K562 (cell line): Measurements from ENCODE around the gene HYAL3. TPM values are rescaled to one million over a fixed set of nuclear protein-coding genes. Genes with fewer than 3 reads are reported as not detected.
A peak's percentile ranks its signal among the peaks of the same experiment; 100 is the strongest.

Source experiments
- ARID2 ChIP-seq: fragments of 450-650 bp; IDR thresholded peaks from 2 replicates; pipeline ENCODE4 v1.6.1; 2017; ENCODE audit warnings: antibody characterized with exemption, mild to moderate bottlenecking
- ATF7 ChIP-seq: fragments of 450-650 bp; IDR thresholded peaks from 2 replicates; pipeline ENCODE4 v1.7.1; 2014; ENCODE audit warnings: mild to moderate bottlenecking, moderate library complexity
- BCLAF1 ChIP-seq, 2 experiments: fragments of 450-650 bp in 1 of 2; IDR thresholded peaks; 2 replicates each; pipeline ENCODE4 v1.6.1; 2011 to 2017; ENCODE audit warnings: low read depth in 2 of 2, antibody characterized with exemption in 1 of 2, borderline replicate concordance in 1 of 2, low read length in 1 of 2, mild to moderate bottlenecking in 1 of 2, mixed read lengths in 1 of 2; ENCODE audit not compliant: control insufficient read depth in 1 of 2
- BDP1 ChIP-seq: IDR thresholded peaks from 3 replicates; pipeline ENCODE4 v1.6.1; 2011; ENCODE audit not compliant: insufficient read length, insufficient read depth
- GABPB1 ChIP-seq: sonication (generic); formaldehyde crosslinking; IDR thresholded peaks from 2 replicates; pipeline ENCODE4 v1.8.0; 2022; ENCODE audit warnings: mild to moderate bottlenecking, missing genetic modification reagents
- TAF1 ChIP-seq: IDR thresholded peaks from 2 replicates; pipeline ENCODE4 v1.6.1; 2011; ENCODE audit warnings: mild to moderate bottlenecking, low read length, moderate library complexity; ENCODE audit not compliant: insufficient read depth, control insufficient read depth, severe bottlenecking; ENCODE audit errors: extremely low read depth
- TBP ChIP-seq: optimal IDR thresholded peaks from 2 replicates; pipeline ENCODE3; 2011; ENCODE audit warnings: low read depth, low read length, improper control_type of control experiment
- TOE1 ChIP-seq, 2 experiments: fragments of 450-650 bp in 1 of 2; sonication (generic) in 1 of 2; formaldehyde crosslinking in 1 of 2; IDR thresholded peaks; 2 replicates each; pipeline versions ENCODE4 v1.7.1 to v1.8.0; 2016 to 2022; ENCODE audit warnings: borderline replicate concordance in 2 of 2, mild to moderate bottlenecking in 2 of 2, antibody characterized with exemption in 1 of 2, inconsistent platforms in 1 of 2, low read depth in 1 of 2, missing genetic modification reagents in 1 of 2, moderate library complexity in 1 of 2
- ZKSCAN8 ChIP-seq: fragments of 200-800 bp; sonication (Bioruptor generic); IDR thresholded peaks from 2 replicates; pipeline ENCODE4 v1.6.1; 2016; ENCODE audit warnings: missing genetic modification characterization, missing compliant biosample characterization
- polyA plus RNA-seq, 8 experiments: library from polyadenylated mRNA; depleted of rRNA in 4 of 8; stranded (reverse) in 5 of 8; unstranded in 3 of 8; fragments of >200 nt; fragmentation: Nextera tagmentation in 2 of 8; fragmentation: Illumina TruSeq in 1 of 8; extraction: Ambion mirVana in 2 of 8; extraction: Trizol in 1 of 8; gene quantifications; 2 replicates each; pipeline versions ENCODE4 v1.2.1 to v1.2.3, GENCODE V29; 2011 to 2014; ENCODE audit warnings: inconsistent platforms in 1 of 8, missing spikeins in 1 of 8
- total RNA-seq, 7 experiments: library from RNA; depleted of rRNA in 6 of 7; stranded (reverse); fragments of >200 nt in 6 of 7; fragmentation: Illumina TruSeq in 2 of 7; extraction: Trizol in 2 of 7; gene quantifications; 2 replicates each; pipeline versions ENCODE4 v1.2.1 to v1.2.3, GENCODE V29; 2011 to 2021; ENCODE audit warnings: low replicate concordance in 1 of 7
- TF ChIP-seq, protein P1 (sequence below): sonication (generic); formaldehyde crosslinking; IDR thresholded peaks from 2 replicates; pipeline ENCODE4 v1.8.0; 2022; ENCODE audit warnings: missing genetic modification reagents, mild to moderate bottlenecking, borderline replicate concordance
- TF ChIP-seq, protein P2 (sequence below): fragments of 450-650 bp; IDR thresholded peaks from 2 replicates; pipeline ENCODE4 v1.6.1; 2016; ENCODE audit warnings: low read depth

Gene HYAL3
- total and polyA plus RNA-seq, 9 of the 15 experiments (the other 6 are each of a cell fraction or from before 2014, with no cell fraction given) = 0.38 to 9.1 (median 6.8) TPM

GRCh38 chr3:50340448-50341329, 41.5 kb upstream of the HYAL3 start, which contains the start of gene RASSF1 (continued):
- TF ChIP-seq ARID2 (no peak), TOE1 (IDR thresholded peaks at IDR 0.05; ENCODE audit: borderline replicate concordance) (no peak), TOE1 (CRISPR knock-in tag; IDR thresholded peaks at IDR 0.05; ENCODE audit: borderline replicate concordance, low read depth) (no peak), GABPB1 (CRISPR knock-in tag) (peak; percentile 30; the same call in 1 of the 2 replicates), TBP (peak; percentile 48), BDP1 (no peak), ATF7 (0 out of 2 replicates have a peak, but pooled peaks have one; percentile 9), ZKSCAN8 (CRISPR knock-in tag) (no peak), BCLAF1 (IDR thresholded peaks at IDR 0.05; ENCODE audit: borderline replicate concordance in 1 of 2, control insufficient read depth in 1 of 2, low read depth in 2 of 2, low read length in 1 of 2) (no peak), TAF1 (no peak)
- TF ChIP-seq, protein P1, sequence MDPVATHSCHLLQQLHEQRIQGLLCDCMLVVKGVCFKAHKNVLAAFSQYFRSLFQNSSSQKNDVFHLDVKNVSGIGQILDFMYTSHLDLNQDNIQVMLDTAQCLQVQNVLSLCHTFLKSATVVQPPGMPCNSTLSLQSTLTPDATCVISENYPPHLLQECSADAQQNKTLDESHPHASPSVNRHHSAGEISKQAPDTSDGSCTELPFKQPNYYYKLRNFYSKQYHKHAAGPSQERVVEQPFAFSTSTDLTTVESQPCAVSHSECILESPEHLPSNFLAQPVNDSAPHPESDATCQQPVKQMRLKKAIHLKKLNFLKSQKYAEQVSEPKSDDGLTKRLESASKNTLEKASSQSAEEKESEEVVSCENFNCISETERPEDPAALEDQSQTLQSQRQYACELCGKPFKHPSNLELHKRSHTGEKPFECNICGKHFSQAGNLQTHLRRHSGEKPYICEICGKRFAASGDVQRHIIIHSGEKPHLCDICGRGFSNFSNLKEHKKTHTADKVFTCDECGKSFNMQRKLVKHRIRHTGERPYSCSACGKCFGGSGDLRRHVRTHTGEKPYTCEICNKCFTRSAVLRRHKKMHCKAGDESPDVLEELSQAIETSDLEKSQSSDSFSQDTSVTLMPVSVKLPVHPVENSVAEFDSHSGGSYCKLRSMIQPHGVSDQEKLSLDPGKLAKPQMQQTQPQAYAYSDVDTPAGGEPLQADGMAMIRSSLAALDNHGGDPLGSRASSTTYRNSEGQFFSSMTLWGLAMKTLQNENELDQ (CRISPR knock-in tag) = no peak
- TF ChIP-seq, protein P2, sequence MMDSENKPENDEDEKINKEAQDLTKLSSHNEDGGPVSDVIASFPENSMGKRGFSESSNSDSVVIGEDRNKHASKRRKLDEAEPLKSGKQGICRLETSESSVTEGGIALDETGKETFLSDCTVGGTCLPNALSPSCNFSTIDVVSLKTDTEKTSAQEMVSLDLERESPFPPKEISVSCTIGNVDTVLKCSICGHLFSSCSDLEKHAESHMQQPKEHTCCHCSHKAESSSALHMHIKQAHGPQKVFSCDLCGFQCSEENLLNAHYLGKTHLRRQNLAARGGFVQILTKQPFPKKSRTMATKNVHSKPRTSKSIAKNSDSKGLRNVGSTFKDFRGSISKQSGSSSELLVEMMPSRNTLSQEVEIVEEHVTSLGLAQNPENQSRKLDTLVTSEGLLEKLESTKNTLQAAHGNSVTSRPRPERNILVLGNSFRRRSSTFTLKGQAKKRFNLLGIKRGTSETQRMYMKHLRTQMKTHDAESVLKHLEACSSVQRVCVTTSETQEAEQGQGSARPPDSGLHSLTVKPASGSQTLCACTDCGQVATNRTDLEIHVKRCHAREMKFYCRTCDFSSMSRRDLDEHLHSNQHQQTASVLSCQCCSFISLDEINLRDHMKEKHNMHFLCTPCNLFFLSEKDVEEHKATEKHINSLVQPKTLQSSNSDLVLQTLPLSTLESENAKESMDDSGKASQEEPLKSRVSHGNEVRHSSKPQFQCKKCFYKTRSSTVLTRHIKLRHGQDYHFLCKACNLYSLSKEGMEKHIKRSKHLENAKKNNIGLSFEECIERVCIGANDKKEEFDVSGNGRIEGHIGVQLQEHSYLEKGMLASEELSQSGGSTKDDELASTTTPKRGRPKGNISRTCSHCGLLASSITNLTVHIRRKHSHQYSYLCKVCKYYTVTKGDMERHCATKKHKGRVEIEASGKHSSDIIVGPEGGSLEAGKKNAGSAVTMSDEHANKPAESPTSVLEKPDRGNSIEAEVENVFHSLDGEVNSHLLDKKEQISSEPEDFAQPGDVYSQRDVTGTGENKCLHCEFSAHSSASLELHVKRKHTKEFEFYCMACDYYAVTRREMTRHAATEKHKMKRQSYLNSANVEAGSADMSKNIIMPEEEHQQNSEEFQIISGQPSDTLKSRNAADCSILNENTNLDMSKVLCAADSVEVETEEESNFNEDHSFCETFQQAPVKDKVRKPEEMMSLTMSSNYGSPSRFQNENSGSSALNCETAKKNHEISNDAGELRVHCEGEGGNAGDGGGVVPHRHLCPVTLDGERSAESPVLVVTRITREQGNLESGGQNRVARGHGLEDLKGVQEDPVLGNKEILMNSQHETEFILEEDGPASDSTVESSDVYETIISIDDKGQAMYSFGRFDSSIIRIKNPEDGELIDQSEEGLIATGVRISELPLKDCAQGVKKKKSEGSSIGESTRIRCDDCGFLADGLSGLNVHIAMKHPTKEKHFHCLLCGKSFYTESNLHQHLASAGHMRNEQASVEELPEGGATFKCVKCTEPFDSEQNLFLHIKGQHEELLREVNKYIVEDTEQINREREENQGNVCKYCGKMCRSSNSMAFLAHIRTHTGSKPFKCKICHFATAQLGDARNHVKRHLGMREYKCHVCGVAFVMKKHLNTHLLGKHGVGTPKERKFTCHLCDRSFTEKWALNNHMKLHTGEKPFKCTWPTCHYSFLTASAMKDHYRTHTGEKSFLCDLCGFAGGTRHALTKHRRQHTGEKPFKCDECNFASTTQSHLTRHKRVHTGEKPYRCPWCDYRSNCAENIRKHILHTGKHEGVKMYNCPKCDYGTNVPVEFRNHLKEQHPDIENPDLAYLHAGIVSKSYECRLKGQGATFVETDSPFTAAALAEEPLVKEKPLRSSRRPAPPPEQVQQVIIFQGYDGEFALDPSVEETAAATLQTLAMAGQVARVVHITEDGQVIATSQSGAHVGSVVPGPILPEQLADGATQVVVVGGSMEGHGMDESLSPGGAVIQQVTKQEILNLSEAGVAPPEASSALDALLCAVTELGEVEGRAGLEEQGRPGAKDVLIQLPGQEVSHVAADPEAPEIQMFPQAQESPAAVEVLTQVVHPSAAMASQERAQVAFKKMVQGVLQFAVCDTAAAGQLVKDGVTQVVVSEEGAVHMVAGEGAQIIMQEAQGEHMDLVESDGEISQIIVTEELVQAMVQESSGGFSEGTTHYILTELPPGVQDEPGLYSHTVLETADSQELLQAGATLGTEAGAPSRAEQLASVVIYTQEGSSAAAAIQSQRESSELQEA = no peak
